Mammary epithelial cell (primary cell): ENCODE results near the gene MOCS1.

ENCODE experiments used
- CTCF ChIP-seq, 2 donors: IDR thresholded peaks in 1 of 2; conservative IDR thresholded peaks in 1 of 2; 2 replicates each; pipeline ENCODE4 v1.5.1; 2011 to 2012; ENCODE audit warnings: inconsistent platforms in 2 of 2, low read length in 2 of 2, mild to moderate bottlenecking in 2 of 2, control low read depth in 1 of 2, low read depth in 1 of 2; ENCODE audit not compliant: insufficient read depth in 1 of 2; ENCODE audit errors: extremely low read depth in 1 of 2
- EZH2 ChIP-seq: IDR thresholded peaks from 2 replicates; pipeline ENCODE4 v1.6.1; 2012; ENCODE audit warnings: low read length, inconsistent platforms, borderline replicate concordance

DNA sequence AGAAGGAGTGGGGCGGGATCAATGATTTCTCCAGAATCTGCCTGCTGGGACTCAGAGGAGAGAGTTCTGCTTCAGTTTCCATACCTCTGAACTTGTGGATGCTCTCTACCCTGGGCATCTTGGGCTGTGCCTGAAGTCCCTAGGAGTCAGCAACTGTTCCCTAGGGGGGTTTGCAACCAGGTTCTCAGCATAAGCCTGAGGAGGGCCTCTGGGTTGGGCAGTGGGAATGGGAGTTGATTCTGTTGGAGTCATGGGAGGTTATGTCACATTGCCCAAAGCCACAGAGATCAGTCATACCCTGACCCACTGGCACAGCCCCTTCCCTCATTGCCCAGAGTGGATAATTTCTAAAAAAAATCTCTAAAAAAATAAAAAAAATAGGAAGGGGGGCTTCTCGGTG, 47.4 kb downstream of the MOCS1 start:
- TF ChIP-seq CTCF (conservative IDR thresholded peaks at IDR 0.05 in 1 of 2, IDR thresholded peaks at IDR 0.05 in 1 of 2; ENCODE audit: extremely low read depth in 1 of 2, insufficient read depth in 1 of 2, low read depth in 1 of 2, low read length in 2 of 2): no peak
- no peak for TF ChIP-seq EZH2
